ENCODE measurements around the gene CTSH.

CTSH gene

GRCh38 chr15:78944669-78945407 lies at the start of gene CTSH:
TSS of gene CTSH (minus strand) at chr15:78945046. CDS start at chr15:78944981, 65 bp downstream.
- peak; percentile 73 for DNase-seq

- DNase-seq = no peak
Measured at GRCh38 chr15:78993931-78994530, 49.2 kb upstream of the CTSH start.

GRCh38 chr15:78993257-78993930 lies 48.5 kb upstream of the CTSH start:
- DNase-seq = no peak

GRCh38 chr15:78992416-78993256 lies 47.8 kb upstream of the CTSH start:
- no peak for DNase-seq

- no peak for DNase-seq
Measured at GRCh38 chr15:78991879-78992278, 47.0 kb upstream of the CTSH start.

GRCh38 chr15:78991476-78991875 lies 46.6 kb upstream of the CTSH start:
- no peak for DNase-seq

- no peak for DNase-seq
Measured at GRCh38 chr15:78990278-78990677, 45.4 kb upstream of the CTSH start.

- DNase-seq = no peak
Measured at GRCh38 chr15:78989701-78990240, 44.9 kb upstream of the CTSH start.

- no peak for DNase-seq
Measured at GRCh38 chr15:78988361-78988911, 43.6 kb upstream of the CTSH start.

GRCh38 chr15:78987556-78988360 lies 42.9 kb upstream of the CTSH start:
- no peak for DNase-seq

GRCh38 chr15:78985859-78986475 lies 41.1 kb upstream of the CTSH start:
- DNase-seq = no peak

- DNase-seq = no peak
Measured at GRCh38 chr15:78984041-78984440, 39.2 kb upstream of the CTSH start.

GRCh38 chr15:78983146-78983918 lies 38.5 kb upstream of the CTSH start:
- DNase-seq = no peak

GRCh38 chr15:78982736-78983135 lies 37.9 kb upstream of the CTSH start:
- DNase-seq = no peak

- no peak for DNase-seq
Measured at GRCh38 chr15:78981532-78982313, 36.9 kb upstream of the CTSH start.

GRCh38 chr15:78979456-78980320 lies 34.8 kb upstream of the CTSH start:
- DNase-seq = no peak

GRCh38 chr15:78978601-78979179 lies 33.8 kb upstream of the CTSH start:
- DNase-seq = no peak
